Mucosa of descending colon (tissue), 3 donors: ENCODE results near the gene FBXL16. TPM values are rescaled to one million over a fixed set of nuclear protein-coding genes. Genes with fewer than 3 reads are reported as not detected.

Experiments
- ATAC-seq: fragments of 200-7000 bp; cut with Tn5 transposase; one replicate; pipeline ENCODE4 v1.9.1; 2020; ENCODE audit warnings: mild to moderate bottlenecking, moderate library complexity
- DNase-seq, 3 donors: peaks; one replicate each; pipeline ENCODE4 v3.0.0-alpha.2; 2020
- H3K36me3 ChIP-seq: fragments of 200-600 bp; one replicate; pipeline ENCODE4 v1.8.0; 2021; ENCODE audit warnings: low read depth, mild to moderate bottlenecking
- H3K4me1 ChIP-seq: fragments of 200-600 bp; one replicate; pipeline ENCODE4 v1.8.0; 2021; ENCODE audit warnings: low read depth, mild to moderate bottlenecking
- H3K4me3 ChIP-seq: fragments of 200-600 bp; one replicate; pipeline ENCODE4 v1.8.0; 2021; ENCODE audit warnings: mild to moderate bottlenecking
- H3K9me3 ChIP-seq: fragments of 200-600 bp; one replicate; pipeline ENCODE4 v1.8.0; 2021; ENCODE audit warnings: mild to moderate bottlenecking
- intact Hi-C, 2 donors: fragments of 100-400 bp; cut with DNase I in 1 of 2; cut with micrococcal nuclease in 1 of 2; formaldehyde crosslinking; loops; one replicate each; pipeline versions ENCODE4 v1.11.0 to v1.11.1; 2022; cut with DNase I, micrococcal nuclease
- total RNA-seq, 3 donors: library from RNA; stranded (reverse); fragmentation: NEBNext Ultra II Directional in 2 of 3; extraction: Animal tissue kit (Norgen Biotek cat#: 25700) in 2 of 3; gene quantifications; one replicate each; pipeline versions ENCODE4 v1.2.1 to v1.2.4, GENCODE V29; 2021 to 2023
- TF ChIP-seq, protein P1 (sequence below): fragments of 200-600 bp; IDR thresholded peaks from one replicate; pipeline ENCODE4 v1.8.0; 2022; ENCODE audit warnings: antibody characterized with exemption, mild to moderate bottlenecking
- donor health status: DM: no; HTN: no; CAD: no; lungs with moderate emphysema.
- donor health status: DM: no; HTN: no; CAD: no.
- donor health status: DM: no; HTN: yes; CAD: no.

The FBXL16 gene
- total RNA-seq, 3 donors from 2014 or later: 1.3 to 2.2 (median 2.1) TPM

DNA sequence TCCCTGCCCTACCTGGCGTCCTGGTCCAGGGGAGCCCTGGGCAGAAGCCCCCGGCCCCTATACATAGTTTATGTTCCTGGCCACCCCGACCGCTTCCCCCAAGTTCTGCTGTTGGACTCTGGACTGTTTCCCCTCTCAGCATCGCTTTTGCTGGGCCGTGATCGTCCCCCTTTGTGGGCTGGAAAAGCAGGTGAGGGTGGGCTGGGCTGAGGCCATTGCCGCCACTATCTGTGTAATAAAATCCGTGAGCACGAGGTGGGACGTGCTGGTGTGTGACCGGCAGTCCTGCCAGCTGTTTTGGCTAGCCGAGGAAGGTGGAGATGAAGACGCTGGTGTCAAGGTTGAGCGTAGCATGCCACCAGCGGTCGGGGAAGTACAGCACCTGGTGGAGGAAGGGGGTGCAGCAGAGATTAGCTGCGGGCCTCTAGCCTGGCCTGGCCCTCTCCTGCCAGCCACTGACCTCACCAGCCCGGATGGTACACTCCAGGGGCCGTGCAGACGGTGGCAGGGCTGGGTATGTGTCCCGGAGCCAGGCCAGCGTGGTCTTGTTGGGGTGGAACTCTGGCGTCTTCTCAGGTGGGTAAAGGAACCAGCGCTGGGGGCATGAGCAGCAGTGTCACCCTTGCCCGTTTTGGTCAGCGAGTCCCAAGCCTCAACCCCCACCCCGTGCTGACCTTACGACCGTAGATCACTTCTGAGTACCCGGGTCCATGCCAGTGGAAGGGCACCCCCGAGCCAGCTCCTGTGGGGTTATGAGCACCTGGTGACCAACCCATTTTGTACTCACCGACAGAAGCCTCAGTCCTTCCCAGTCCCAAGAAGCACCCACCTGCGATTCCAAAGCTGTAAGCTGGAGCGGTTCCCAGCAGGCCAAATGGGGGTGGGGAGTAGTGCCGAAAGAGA lies 22.9 kb downstream of the FBXL16 start:
- DNase-seq: peak in 2 of 3 donors; percentile 31 to 48
- intact Hi-C loops: no loop called here

DNA sequence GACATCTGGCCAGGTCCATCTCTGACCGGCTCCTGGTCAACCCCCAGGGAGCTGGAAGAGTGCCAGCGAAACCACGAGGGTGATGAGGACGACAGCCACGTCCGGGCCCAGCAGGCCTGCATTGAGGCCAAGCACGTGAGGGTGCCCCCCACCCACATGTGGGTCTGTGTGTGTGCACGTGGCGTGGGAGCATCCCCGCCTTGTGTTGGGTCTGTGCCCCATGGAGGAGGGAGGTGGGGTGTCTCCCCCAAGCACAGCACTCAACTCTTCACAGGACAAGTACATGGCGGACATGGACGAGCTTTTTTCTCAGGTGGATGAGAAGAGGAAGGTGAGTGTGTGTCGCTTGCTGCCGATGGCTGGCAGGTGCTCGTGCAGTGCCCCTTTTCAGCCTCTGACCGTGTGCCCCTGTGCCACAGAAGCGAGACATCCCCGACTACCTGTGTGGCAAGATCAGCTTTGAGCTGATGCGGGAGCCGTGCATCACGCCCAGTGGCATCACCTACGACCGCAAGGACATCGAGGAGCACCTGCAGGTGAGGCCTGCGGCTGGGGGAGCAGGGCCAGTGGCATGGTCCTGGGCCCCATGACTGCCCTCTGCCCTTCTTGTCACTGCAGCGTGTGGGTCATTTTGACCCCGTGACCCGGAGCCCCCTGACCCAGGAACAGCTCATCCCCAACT lies 23.7 kb downstream of the FBXL16 start:
- peaks cover 5% of the 10 kb centered on the region for H3K36me3 ChIP-seq
- ATAC-seq (no peak), DNase-seq (peak in 2 of 3 donors; percentile 42 to 63)
- TF ChIP-seq, protein P1, sequence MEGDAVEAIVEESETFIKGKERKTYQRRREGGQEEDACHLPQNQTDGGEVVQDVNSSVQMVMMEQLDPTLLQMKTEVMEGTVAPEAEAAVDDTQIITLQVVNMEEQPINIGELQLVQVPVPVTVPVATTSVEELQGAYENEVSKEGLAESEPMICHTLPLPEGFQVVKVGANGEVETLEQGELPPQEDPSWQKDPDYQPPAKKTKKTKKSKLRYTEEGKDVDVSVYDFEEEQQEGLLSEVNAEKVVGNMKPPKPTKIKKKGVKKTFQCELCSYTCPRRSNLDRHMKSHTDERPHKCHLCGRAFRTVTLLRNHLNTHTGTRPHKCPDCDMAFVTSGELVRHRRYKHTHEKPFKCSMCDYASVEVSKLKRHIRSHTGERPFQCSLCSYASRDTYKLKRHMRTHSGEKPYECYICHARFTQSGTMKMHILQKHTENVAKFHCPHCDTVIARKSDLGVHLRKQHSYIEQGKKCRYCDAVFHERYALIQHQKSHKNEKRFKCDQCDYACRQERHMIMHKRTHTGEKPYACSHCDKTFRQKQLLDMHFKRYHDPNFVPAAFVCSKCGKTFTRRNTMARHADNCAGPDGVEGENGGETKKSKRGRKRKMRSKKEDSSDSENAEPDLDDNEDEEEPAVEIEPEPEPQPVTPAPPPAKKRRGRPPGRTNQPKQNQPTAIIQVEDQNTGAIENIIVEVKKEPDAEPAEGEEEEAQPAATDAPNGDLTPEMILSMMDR: no peak
- H3K9me3 ChIP-seq: no peaks in the 10 kb centered on the region
- no peak overlapping the region for H3K4me3 ChIP-seq
- intact Hi-C loops: no loop called here
- peaks cover 56% of the 10 kb centered on the region for H3K4me1 ChIP-seq

More for the DNA sequence above, 22.9 kb downstream of the FBXL16 start:
- ATAC-seq: no peak
- Histone ChIP-seq H3K9me3 (no peaks in the 10 kb centered on the region), H3K4me3 (no peak overlapping the region), H3K4me1 (peaks cover 48% of the 10 kb centered on the region), H3K36me3 (peaks cover 5% of the 10 kb centered on the region)
- TF ChIP-seq, protein P1: no peak

DNA sequence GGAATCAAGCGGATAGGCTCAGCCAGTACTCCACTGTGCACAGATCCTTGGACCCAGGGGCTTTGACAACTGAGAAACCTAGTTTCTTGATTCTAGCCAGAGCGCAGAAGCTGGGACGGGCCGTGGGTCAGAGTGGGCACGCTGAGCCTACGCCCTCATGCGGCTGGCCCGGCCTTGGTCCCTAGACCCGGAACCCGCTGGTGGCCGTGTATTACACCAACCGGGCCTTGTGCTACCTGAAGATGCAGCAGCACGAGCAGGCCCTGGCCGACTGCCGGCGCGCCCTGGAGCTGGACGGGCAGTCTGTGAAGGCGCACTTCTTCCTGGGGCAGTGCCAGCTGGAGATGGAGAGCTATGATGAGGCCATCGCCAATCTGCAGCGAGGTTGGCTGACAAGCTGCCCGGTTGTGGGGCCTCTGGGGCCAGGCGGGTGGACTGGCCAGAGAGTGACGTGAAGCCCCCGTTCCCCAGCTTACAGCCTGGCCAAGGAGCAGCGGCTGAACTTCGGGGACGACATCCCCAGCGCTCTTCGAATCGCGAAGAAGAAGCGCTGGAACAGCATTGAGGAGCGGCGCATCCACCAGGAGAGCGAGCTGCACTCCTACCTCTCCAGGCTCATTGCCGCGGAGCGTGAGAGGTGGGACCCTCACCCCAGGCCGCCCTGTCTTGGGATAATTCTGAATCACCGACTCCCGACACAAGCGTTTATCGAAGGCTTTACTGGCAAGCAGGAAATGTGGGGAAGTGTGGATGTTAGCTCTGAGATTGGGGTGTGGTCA lies 24.4 kb downstream of the FBXL16 start:
- H3K4me3 ChIP-seq: peak overlapping the region; percentile 70
- DNase-seq (peak in 2 of 3 donors; percentile 58 to 71), ATAC-seq (no peak)
- peaks cover 5% of the 10 kb centered on the region for H3K36me3 ChIP-seq
- TF ChIP-seq, protein P1: no peak
- no peaks in the 10 kb centered on the region for H3K9me3 ChIP-seq
- peaks cover 64% of the 10 kb centered on the region for H3K4me1 ChIP-seq
- intact Hi-C loops: no loop called here

DNA sequence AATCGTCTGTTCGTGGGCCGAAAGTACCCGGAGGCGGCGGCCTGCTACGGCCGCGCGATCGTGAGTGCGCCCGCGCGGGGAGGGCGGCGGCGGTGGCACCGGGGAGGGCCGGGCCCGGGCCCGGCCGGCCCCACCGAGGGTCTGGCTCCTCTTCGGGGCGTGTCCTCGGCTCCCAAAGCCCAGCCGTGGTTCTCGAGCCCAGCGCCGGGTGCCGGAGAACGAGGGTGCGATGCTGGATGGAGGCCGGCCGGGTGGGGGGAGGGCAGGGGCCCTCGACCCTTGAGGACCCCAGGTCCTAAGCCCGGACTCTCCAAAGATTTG lies 25.0 kb downstream of the FBXL16 start:
- intact Hi-C loops: no loop called here
- peaks cover 68% of the 10 kb centered on the region for H3K4me1 ChIP-seq

More for the DNA sequence above, 25.0 kb downstream of the FBXL16 start:
- Histone ChIP-seq H3K9me3 (no peaks in the 10 kb centered on the region), H3K36me3 (peaks cover 5% of the 10 kb centered on the region), H3K4me3 (peak overlapping the region; percentile 70)
- TF ChIP-seq, protein P1: no peak
- ATAC-seq: no peak
- DNase-seq: no peak
